HG02870 (cell line): ENCODE measurements around the gene EPHB4.
"Not testable (repeated sequence)": the region's sequence is repeated elsewhere in the genome, so short reads cannot be mapped to it uniquely, and the experiment has no call there.

ENCODE experiments used
- ATAC-seq: cut with Tn5 transposase; IDR thresholded peaks from one replicate; pipeline ENCODE4 v1.9.1; 2021; ENCODE audit warnings: mild to moderate bottlenecking, moderate library complexity; ENCODE audit not compliant: unreplicated experiment

Gene EPHB4

DNA sequence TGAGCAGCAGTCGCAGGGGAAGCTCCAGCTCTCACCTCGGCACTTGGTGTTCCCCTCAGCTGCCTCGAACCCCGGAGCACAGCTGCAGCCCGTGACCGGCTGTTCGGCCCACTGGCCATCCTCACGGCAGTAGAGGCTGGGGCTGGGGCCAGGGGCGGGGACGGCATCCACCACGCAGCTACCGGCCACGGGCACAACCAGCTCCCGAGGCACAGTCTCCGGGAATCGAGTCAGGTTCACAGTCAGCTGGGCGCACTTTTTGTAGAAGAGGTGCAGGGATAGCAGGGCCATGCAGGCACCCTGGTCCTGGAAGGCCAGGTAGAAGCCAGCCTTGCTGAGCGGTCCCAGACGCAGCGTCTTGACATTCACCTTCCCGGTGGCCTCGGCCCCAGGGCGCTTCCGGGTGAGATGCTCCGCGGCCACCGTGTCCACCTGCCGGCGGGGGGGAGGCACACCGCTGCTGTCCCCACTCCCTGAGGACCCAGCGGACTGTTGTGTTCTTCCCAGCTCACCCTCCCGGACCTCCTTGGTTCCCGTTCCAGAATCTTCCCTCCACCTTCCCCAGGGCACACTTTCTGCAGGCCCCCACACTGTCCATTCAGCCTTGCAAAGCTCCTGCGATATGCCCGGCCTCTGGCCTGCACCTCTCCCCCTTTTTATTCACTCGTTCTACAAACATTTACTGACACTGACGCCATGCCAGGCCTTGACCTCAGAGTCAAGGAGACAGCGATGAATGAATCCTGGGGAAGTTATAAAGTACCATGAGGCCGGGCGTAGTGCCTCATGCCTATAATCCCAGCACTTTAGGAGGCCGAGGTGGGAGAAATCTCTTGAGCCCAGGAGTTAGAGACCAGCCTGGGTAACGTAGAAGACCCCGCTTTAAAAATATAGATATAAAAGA, 4.8 kb downstream of the EPHB4 start:
- ATAC-seq, result no peak

DNA sequence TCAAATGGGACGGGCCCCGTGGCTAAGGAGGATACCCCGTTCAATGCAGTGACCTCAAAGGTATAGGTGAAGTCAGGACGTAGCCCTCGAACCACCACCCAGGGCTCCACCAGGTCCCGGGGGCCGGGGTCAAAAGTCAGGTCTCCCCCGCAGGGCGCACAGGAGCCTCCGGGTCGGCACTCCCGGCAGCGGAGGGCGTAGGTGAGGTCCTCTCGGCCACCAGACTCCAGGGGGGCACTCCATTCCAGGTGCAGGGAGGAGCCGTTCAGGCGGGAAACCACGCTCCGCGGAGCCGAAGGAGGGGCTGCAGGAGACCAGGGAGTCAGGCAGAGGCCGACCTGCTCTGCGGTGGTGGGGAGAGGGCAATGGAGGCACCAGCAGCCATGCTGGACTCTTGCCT, 7.7 kb downstream of the EPHB4 start:
- ATAC-seq, result no peak

DNA sequence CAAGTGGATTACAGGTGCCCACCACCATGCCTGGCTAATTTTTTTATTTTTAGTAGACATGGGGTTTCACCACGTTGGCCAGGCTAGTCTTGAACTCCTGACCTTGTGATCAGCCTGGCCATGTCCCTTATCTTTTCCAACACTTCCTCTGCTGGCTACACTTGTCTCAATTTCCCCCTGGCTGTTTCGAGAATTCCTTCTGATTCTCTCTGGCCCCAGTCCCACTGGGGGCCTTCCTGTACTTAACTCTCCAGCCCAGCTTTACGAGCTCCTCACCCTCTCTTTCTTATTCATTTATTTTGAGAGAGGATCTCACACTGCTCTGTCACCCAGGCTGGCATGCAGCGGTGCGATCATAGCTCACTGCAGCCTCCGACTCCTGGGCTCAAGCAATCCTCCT, 8.5 kb downstream of the EPHB4 start:
- no peak for ATAC-seq

DNA sequence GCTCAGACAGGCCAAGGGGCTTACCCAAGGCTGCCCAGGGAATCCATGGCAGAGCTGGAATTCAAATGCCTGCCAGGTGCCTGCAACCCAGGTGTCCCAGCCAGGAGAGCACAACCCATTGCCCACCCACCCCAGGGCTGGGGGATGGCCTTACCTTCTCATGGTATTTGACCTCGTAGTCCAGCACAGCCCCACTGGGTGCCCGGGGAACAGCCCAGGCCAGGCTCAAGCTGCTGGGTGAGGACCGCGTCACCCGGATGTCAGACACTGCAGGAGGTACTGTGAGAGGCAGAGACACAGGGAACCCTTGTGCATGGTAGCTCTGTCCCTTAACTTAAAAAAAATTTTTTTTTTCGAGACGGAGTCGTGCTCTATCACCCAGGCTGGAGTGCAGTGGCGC, 9.0 kb downstream of the EPHB4 start:
- no peak for ATAC-seq

DNA sequence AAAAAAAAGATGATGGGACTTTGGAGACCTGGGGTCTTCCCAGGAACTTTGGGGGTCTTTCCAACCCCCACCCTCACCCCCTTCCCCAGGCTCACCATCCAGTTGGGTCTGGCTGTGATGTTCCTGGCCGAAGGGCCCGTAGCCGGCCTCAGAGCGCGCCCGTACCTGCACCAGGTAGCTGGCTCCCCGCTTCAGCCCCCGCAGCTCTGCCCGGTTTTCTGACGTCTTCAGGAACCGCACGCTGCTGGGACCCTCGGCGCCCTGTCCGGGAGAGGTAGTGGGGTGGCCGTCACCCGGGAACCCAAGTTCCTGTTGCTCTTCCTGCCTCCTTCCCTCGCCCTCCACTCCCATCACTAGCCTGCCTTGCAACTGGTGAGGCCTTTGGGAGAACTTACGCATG, 10.2 kb downstream of the EPHB4 start:
- ATAC-seq, result no peak

DNA sequence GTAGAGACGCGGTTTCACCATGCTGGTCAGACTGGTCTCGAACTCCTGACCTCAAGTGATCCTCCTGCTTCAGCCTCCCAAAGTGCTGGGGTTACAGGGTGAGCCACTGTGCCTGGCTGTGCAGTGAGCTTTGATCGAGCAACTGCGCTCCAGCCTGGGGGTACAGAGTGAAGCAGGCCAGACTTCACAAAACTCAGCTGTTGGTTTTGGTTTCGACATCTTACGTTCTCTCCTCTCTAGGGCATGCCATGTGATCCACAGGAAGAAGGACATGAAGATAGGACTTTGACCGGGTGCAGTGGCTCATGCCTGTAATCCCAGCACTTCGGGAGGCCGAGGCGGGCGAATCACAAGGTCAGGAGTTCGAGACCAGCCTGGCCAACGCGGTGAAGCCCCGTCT, 10.8 kb downstream of the EPHB4 start:
- not testable (repeated sequence) for ATAC-seq

DNA sequence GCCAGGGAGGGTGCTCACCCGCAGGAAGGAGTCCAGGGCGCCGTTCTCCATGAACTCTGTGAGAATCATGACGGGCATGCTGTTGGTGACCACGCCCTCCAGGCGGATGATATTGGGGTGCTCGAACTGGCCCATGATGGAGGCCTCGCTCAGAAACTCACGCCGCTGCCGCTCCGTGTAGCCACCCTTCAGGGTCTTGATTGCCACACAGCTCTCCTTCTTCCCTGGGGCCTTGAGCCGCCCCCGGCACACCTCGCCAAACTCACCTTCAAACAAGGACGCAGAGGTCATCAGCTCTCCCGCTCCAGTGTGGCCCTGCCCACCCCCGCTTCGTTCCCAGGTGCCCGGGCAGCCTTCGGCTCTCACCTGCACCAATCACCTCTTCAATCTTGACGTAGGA, 14.6 kb downstream of the EPHB4 start:
- no peak for ATAC-seq

DNA sequence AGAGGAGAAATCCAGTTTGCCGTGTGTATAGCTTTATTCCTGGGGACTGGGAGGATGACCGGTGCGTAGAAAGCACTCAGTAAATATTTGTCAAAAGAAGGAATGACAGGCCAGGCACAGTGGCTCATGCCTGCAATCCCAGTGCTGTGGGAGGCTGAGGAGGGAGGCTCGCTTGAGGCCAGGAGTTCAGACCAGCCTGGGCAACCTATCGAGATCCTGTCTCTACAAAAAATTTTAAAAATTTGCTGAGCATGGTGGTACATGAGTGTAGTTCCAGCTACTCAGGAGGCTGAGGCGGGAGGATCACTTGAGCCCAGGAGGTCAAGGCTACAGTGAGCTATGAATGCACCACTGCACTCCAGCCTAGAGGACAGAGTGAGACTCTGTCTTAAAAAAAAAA, 15.8 kb downstream of the EPHB4 start:
- no peak for ATAC-seq

DNA sequence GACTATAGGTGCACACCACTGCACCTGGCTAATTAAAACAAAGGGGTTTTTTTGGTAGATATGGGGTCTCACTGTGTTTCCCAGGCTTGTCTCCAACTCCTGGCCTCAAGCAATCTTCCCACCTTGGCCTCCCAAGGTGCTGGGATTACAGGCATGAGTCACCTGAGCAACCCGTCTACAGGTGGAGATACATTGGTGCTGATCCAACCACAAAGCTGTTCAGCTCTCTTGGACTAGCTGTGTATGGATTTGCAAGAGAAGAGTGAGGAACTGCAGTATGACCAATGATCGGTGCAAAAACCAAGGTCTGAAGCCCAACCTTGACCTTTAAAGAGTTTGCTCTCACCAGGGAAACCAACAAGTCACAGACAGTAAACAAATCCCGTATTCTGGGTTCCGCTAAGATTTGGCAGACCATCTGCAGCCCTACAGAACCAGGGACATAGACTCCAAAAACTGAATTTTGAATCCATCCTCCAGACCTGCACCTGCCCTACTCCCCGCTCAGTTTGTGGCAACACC, 18.9 kb downstream of the EPHB4 start:
- no peak for ATAC-seq

DNA sequence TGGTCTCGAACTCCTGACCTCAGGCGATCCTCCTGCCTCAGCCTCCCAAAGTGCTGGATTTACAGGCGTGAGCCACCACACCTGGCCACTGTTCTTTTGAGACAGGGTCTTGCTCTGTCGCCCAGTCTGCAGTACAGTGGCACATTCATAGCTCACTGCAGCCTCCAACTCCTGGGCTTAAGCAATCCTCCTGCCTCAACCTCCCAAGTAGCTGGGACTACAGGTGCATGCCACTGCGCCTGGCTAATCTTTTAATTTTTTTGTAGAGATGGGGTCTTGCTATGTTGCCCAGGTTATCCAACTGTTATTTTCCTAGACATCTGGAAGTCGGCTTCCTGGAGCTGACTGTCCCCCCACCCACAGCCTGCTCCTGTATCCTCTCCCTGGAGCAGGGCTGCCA, 20.4 kb downstream of the EPHB4 start:
- ATAC-seq, result not testable (repeated sequence)

DNA sequence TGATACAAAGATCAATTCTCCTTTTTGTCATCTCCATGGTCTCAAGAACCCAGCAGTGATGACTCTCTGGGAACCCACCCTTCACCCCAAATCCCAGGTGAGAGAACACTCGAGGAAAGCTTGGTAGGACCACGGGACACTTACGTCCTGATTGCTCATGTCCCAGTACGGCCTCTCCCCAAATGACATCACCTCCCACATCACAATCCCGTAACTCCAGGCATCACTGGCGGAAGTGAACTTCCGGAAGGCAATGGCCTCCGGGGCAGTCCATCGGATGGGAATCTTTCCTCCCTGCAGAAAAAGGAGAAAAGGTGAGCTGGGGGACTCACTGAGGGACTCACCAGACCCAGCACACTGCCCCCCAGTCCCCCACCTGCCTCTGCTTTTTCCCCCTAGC, 21.0 kb downstream of the EPHB4 start:
- no peak for ATAC-seq

DNA sequence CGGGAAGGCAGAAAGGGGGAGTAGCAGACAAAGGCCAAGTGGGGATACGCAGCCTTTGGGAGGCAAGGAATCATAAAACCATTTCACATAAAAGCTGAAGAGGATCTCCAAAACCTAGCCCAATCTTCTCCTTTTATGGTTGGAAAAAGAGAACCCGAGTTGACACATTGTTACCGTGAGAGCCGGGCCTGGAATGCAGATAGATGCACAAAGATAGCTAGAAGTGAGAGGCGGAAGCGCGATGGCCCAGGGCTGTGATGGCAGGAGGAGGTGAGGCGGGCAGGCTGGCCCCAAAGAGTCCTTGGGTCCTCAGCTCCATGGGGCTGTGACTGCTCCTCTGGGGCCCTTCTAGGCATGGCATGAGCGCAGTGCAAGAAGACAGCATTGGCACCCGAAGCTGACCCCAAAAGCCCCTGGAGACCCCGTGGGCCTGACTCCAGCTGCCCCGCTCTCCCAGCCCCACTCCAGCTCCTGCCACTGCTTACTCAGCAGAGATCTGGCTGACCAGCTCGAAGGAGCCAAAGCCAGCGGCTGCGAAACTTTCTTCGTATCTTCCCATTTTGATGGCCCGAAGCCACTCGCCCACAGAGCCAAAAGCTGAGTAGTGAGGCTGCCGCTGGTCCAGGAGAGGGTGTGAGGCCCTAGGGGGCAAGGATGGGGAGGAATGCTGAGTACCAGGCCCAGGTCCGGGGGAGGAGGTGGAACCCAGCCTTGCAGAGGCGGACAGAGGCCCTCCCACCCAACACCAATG, 22.5 kb downstream of the EPHB4 start:
- no peak for ATAC-seq

DNA sequence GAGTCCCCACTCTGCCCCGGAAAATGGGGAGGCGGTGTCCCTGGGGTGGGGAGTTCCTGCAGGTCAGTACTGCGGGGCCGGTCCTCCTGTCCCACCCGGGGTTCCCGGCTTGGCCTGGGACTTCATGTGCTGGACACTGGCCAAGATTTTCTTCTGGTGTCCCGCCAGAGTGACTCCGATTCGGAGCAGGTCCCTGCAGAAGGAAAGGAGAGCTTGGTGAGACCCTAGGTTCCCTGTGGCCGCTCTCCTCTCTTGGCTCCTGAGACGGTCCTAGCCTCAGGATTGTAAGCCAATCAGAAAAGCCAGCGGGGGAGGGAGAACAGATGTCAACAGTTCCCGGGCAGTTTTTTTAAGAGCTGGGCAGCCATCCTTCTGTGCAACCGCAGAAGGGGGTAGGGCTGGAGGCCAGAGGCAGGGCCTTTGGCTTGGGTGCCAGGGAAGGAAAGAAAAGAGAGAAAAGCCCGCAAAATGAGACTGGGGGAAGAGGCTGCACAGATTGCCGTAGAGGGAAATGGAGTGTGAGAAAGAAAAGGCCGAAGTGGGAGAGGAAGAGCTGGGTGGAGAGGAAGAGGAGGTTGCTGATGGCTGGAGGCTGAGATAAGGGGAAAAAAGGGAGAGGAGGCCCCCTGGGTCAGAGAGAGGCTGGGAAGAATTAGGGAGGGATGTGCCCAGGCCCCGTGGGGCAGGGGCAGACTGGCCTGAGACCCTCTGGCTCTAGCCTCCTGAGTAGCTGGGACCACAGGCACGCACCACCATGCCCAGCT, 23.7 kb downstream of the EPHB4 start:
- ATAC-seq, result peak; percentile 92

DNA sequence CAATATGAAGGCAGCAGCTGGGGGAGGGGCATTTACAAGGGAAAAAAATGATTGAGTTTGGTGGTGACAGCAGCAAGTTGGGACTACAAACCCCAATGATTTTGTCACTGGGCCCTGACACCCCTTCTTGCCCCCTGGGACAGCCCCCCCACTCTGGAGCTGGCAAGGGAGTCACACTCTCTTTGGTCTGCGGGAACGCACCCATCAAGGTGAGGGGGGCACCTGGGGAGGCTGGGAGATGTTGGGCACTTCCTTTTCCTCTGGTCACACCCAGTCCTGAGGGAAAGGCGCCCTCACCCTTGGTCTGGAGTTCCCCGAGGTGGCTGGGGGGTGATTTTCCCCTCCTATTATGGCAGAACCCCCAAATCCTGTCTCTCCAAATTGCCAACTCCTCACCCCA, 24.4 kb downstream of the EPHB4 start:
- ATAC-seq, result no peak

DNA sequence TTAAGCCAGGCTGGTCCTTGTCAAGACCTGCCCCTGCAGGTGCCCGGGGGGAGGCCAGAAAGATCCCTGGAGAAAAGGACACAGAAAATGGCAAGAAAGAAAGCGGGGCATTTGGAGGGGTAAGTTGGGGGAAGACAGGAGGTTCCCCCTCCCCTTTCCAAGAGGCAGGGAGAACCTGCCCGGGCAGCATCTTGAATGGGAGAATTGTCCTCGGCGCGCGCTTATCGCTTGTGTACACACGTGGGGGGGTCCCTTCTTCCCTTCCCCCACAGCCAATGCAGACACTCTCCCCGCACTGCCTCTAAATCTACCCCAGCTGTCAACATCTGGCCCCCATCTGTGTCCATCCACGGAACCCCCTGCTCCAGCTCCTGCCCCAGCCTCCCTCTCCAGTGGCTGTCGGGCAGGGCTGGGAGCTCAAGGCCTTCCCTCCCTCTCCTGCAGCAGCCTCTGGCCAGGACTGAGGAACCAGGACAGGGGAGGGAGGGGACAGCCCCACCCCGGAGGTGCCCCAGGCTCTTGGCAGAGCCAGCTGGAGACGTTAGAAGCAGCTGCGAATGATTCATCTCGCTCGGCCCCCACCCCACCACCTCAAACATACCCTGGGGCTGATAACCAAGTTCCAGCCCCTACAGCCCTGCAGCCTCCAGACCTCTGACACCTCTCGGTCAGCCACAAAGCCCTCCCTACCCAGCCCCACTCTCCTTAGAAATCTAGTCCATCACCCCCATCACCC, 25.3 kb downstream of the EPHB4 start:
- ATAC-seq, result no peak

DNA sequence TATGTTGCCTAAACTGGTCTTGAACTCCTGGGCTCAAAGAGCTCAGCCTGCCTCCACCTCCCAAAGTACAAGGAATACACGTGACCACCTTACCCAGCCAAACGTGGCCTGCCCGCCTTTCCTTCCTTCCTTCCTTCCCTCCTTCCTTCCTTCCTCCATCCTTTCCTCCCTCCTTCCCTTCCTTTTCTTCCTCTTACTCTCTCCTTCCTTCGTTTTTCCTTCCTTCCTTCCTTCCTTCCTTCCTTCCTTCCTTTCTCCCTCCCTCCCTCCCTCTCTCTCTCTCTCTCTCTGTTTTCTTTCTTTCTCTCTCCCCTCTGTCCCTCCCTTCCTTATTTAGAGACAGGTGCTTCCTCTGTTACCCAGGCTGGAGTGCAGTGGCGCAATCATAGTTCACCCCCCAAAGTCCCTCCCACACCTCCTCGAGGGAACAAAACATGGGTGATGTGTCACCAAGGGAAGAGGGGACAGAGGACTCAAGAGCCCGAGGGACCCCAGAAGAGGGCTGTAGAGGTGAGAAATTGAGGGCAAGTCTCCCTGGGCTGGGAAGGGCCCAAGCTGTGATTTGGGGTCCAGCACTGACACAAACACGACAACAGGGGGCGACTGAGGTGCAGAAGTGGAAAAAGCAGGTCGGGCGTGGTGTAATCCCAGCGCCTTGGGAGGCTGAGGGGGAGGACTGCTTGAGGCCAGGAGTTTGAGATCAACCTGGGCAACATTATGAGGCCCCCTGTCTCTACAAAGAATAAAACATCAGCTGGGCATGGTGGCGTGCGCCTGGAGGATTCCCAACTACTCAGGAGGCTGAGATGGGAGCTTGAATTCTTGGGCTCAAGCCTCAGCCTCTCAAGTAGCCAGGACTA, 28.1 kb downstream of the EPHB4 start:
- no peak for ATAC-seq

DNA sequence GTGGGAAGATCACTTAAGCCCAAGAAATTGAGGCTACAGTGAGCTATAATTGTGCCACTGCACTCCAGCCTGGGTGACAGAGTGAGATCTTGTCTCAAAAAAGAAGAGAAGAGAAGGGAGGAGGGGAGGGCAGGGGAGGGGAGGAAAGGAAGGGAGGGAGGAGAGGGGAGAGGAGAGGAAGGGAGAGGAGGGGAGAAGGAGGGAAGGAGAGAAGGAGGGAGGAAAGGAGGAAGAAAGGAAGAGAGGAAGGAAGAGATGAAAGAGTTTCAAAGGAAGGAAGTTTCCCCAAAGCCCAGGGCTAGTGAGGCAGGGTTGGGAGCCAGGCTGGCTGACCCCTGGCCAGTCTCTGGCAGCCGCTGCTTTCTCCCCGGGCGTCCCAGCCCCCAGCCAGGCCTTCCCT, 32.6 kb downstream of the EPHB4 start:
- ATAC-seq, result no peak

DNA sequence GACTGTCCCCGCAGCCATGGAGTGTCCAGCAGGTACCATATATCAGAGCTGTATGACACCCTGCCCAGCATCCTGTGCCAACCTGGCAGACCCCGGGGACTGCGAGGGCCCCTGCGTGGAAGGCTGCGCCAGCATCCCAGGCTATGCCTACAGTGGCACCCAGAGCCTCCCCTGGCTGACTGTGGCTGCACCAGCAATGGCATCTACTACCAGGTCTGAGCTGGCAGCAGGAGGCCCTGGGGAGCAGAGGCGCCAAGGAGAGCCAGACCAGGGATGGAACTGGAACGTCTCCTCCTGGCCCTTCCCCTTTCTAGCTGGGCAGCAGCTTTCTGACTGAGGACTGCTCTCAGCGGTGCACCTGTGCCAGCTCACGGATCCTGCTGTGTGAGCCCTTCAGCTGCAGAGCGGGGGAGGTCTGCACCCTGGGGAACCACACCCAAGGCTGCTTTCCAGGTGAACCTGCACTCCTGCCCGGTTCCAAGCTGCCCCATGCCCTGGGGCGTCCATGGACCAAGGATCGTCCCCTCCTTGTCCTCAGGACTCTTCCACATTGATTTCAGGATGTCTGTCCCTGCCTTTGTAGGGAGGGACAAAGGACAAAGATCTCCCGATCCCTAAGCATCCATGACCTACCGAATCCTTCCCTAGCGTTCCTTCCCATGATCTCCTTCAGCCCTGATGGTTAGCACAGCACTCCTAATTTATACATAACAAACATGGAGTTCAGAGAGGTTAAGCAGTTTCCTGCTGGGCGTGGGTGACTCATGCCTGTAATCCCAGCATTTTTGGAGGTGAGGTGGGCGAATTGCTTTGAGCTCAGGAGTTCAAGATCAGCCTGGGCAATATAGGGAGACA, 33.3 kb downstream of the EPHB4 start:
- no peak for ATAC-seq
